ENCODE data around the gene TANC1. TPM values are rescaled to one million over a fixed set of nuclear protein-coding genes. Genes with fewer than 3 reads are reported as not detected.

Gene TANC1
- total RNA-seq, 1 donor from 2014 or later, result 45.0 TPM

GRCh38 chr2:159172403-159172802 lies 204.0 kb downstream of the TANC1 start:
- TF ChIP-seq CTCF (IDR thresholded peaks at IDR 0.05; ENCODE audit: insufficient read depth, low read depth, low read length) (no peak), EZH2 (IDR thresholded peaks at IDR 0.05; ENCODE audit: insufficient read depth, low read length) (no peak)
- Mint-ChIP-seq H3K4me1 (ENCODE audit: low read depth, unreplicated experiment) (no peaks in the 10 kb centered on the region), H3K4me3 (ENCODE audit: unreplicated experiment) (no peak overlapping the region), H3K36me3 (ENCODE audit: low read depth, unreplicated experiment) (peaks cover 26% of the 10 kb centered on the region), H3K27me3 (ENCODE audit: low read depth, unreplicated experiment) (no peaks in the 10 kb centered on the region), H3K27ac (ENCODE audit: unreplicated experiment) (no peak overlapping the region), H3K9me3 (ENCODE audit: unreplicated experiment) (no peaks in the 10 kb centered on the region)
- FAIRE-seq, result no peak
- H3K4me2 ChIP-seq (ENCODE audit: low read length), result no peak overlapping the region
- no peak overlapping the region for H3K27ac ChIP-seq (ENCODE audit: low read depth, low read length)
- H3K9me3 ChIP-seq (ENCODE audit: insufficient read depth, low read depth, low read length), result no peaks in the 10 kb centered on the region
- H3K79me2 ChIP-seq (ENCODE audit: insufficient read depth, low read length), result no peaks in the 10 kb centered on the region
- no peak overlapping the region for H2AFZ ChIP-seq (ENCODE audit: low read depth, low read length)
- peaks cover 29% of the 10 kb centered on the region for H3K36me3 ChIP-seq (ENCODE audit: insufficient read depth, low read length)
- H3K27me3 ChIP-seq (ENCODE audit: insufficient read depth, low read length), result no peaks in the 10 kb centered on the region
- no peak for DNase-seq (ENCODE audit: low read depth)
- no peaks in the 10 kb centered on the region for H4K20me1 ChIP-seq (ENCODE audit: insufficient read depth, low read length)
- H3K9ac ChIP-seq (ENCODE audit: low read length), result no peak overlapping the region
- H3K4me1 ChIP-seq (ENCODE audit: insufficient read depth, low read length), result peaks cover 10% of the 10 kb centered on the region
- no peak overlapping the region for H3K4me3 ChIP-seq (ENCODE audit: insufficient read depth, low read depth, low read length)

- Histone ChIP-seq H3K27me3 (ENCODE audit: insufficient read depth, low read length) (no peaks in the 10 kb centered on the region), H3K27ac (ENCODE audit: low read depth, low read length) (no peak overlapping the region), H3K79me2 (ENCODE audit: insufficient read depth, low read length) (peaks cover 3% of the 10 kb centered on the region), H3K36me3 (ENCODE audit: insufficient read depth, low read length) (peaks cover 35% of the 10 kb centered on the region), H4K20me1 (ENCODE audit: insufficient read depth, low read length) (peaks cover 2% of the 10 kb centered on the region), H3K4me1 (ENCODE audit: insufficient read depth, low read length) (no peaks in the 10 kb centered on the region), H3K4me3 (ENCODE audit: insufficient read depth, low read depth, low read length) (no peak overlapping the region), H2AFZ (ENCODE audit: low read depth, low read length) (no peak overlapping the region), H3K4me2 (ENCODE audit: low read length) (no peak overlapping the region), H3K9ac (ENCODE audit: low read length) (no peak overlapping the region), H3K9me3 (ENCODE audit: insufficient read depth, low read depth, low read length) (no peaks in the 10 kb centered on the region)
- H3K27me3 Mint-ChIP-seq (ENCODE audit: low read depth, unreplicated experiment), result no peaks in the 10 kb centered on the region
- no peaks in the 10 kb centered on the region for H3K4me1 Mint-ChIP-seq (ENCODE audit: low read depth, unreplicated experiment)
- H3K9me3 Mint-ChIP-seq (ENCODE audit: unreplicated experiment), result no peaks in the 10 kb centered on the region
- no peak overlapping the region for H3K27ac Mint-ChIP-seq (ENCODE audit: unreplicated experiment)
- no peak for TF ChIP-seq EZH2 (IDR thresholded peaks at IDR 0.05; ENCODE audit: insufficient read depth, low read length)
- DNase-seq (ENCODE audit: low read depth) (no peak), FAIRE-seq (no peak)
- H3K36me3 Mint-ChIP-seq (ENCODE audit: low read depth, unreplicated experiment), result peaks cover 35% of the 10 kb centered on the region
- no peak overlapping the region for H3K4me3 Mint-ChIP-seq (ENCODE audit: unreplicated experiment)
These were observed 206.3 kb downstream of the TANC1 start for GRCh38 chr2:159174759-159175158.

GRCh38 chr2:159175182-159175581 lies 206.7 kb downstream of the TANC1 start:
- Mint-ChIP-seq H3K9me3 (ENCODE audit: unreplicated experiment) (no peaks in the 10 kb centered on the region), H3K27ac (ENCODE audit: unreplicated experiment) (no peak overlapping the region), H3K4me1 (ENCODE audit: low read depth, unreplicated experiment) (no peaks in the 10 kb centered on the region), H3K4me3 (ENCODE audit: unreplicated experiment) (no peak overlapping the region), H3K36me3 (ENCODE audit: low read depth, unreplicated experiment) (peaks cover 39% of the 10 kb centered on the region), H3K27me3 (ENCODE audit: low read depth, unreplicated experiment) (no peaks in the 10 kb centered on the region)
- H3K27me3 ChIP-seq (ENCODE audit: insufficient read depth, low read length), result no peaks in the 10 kb centered on the region
- no peak overlapping the region for H2AFZ ChIP-seq (ENCODE audit: low read depth, low read length)
- no peak overlapping the region for H3K4me2 ChIP-seq (ENCODE audit: low read length)
- H3K79me2 ChIP-seq (ENCODE audit: insufficient read depth, low read length), result peaks cover 3% of the 10 kb centered on the region
- no peak for TF ChIP-seq EZH2 (IDR thresholded peaks at IDR 0.05; ENCODE audit: insufficient read depth, low read length)
- H3K27ac ChIP-seq (ENCODE audit: low read depth, low read length), result no peak overlapping the region
- DNase-seq (ENCODE audit: low read depth) (no peak), FAIRE-seq (no peak)
- peaks cover 33% of the 10 kb centered on the region for H3K36me3 ChIP-seq (ENCODE audit: insufficient read depth, low read length)
- H3K9ac ChIP-seq (ENCODE audit: low read length), result no peak overlapping the region
- H3K9me3 ChIP-seq (ENCODE audit: insufficient read depth, low read depth, low read length), result no peaks in the 10 kb centered on the region
- peaks cover 6% of the 10 kb centered on the region for H4K20me1 ChIP-seq (ENCODE audit: insufficient read depth, low read length)
- H3K4me1 ChIP-seq (ENCODE audit: insufficient read depth, low read length), result no peaks in the 10 kb centered on the region
- H3K4me3 ChIP-seq (ENCODE audit: insufficient read depth, low read depth, low read length), result no peak overlapping the region

Measured in astrocyte (in vitro differentiated cells and primary cell).